ENCODE measurements around the gene CRACR2A. TPM values are rescaled to one million over a fixed set of nuclear protein-coding genes. Genes with fewer than 3 reads are reported as not detected.
A peak's percentile ranks its signal among the peaks of the same experiment; 100 is the strongest.

The CRACR2A gene
- total and polyA plus RNA-seq, 3 donors from 2014 or later = 3.1 to 5.0 (median 4.0) TPM

- Histone ChIP-seq H3K36me3 (ENCODE audit: low read depth, missing control alignments) (no peaks in the 10 kb centered on the region), H3K4me3 (no peak overlapping the region), H3K27me3 (no peaks in the 10 kb centered on the region), H3K27ac (no peak overlapping the region), H3K9me3 (no peaks in the 10 kb centered on the region), H3K4me1 (no peaks in the 10 kb centered on the region)
- TF ChIP-seq CTCF (IDR thresholded peaks at IDR 0.05) (no peak), POLR2A (IDR thresholded peaks at IDR 0.05) (no peak)
- intact Hi-C loops (cut with DNase I; ENCODE audit: low total_unique reads) = no loop called here
- WGBS, 2 donors = 84 to 89% methylated on average over 13 of the region's 13 CpGs
- no peak for DNase-seq
Measured at GRCh38 chr12:3613641-3614395, 139.1 kb downstream of the CRACR2A start.

GRCh38 chr12:3611860-3612703 lies 140.8 kb downstream of the CRACR2A start:
- H3K27me3 ChIP-seq = no peaks in the 10 kb centered on the region
- 74 to 81% methylated on average over 8 of the region's 8 CpGs for WGBS, 2 donors
- DNase-seq = no peak
- no peak overlapping the region for H3K27ac ChIP-seq
- TF ChIP-seq POLR2A (IDR thresholded peaks at IDR 0.05) = no peak
- intact Hi-C loops (cut with DNase I; ENCODE audit: low total_unique reads) = no loop called here
- H3K36me3 ChIP-seq (ENCODE audit: low read depth, missing control alignments) = no peaks in the 10 kb centered on the region
- no peak overlapping the region for H3K4me3 ChIP-seq
- H3K4me1 ChIP-seq = peaks cover 12% of the 10 kb centered on the region
- H3K9me3 ChIP-seq = no peaks in the 10 kb centered on the region

- Histone ChIP-seq H3K4me3 (no peak overlapping the region), H3K9me3 (no peaks in the 10 kb centered on the region), H3K36me3 (ENCODE audit: low read depth, missing control alignments) (no peaks in the 10 kb centered on the region), H3K4me1 (peaks cover 32% of the 10 kb centered on the region), H3K27ac (peak overlapping the region in 1 of 2 donors; percentile 54), H3K27me3 (no peaks in the 10 kb centered on the region)
- intact Hi-C loops (cut with DNase I; ENCODE audit: low total_unique reads) = no loop called here
- WGBS, 2 donors = 56 to 58% methylated on average over 4 of the region's 4 CpGs
- DNase-seq = peak; percentile 60
- TF ChIP-seq POLR2A (IDR thresholded peaks at IDR 0.05) (no peak), CTCF (IDR thresholded peaks at IDR 0.05) (no peak)
Measured at GRCh38 chr12:3607821-3608220, 145.1 kb downstream of the CRACR2A start.

- Histone ChIP-seq H3K27ac (peak overlapping the region in 1 of 2 donors; percentile 54), H3K4me3 (no peak overlapping the region), H3K27me3 (no peaks in the 10 kb centered on the region), H3K36me3 (ENCODE audit: low read depth, missing control alignments) (no peaks in the 10 kb centered on the region), H3K4me1 (peaks cover 32% of the 10 kb centered on the region), H3K9me3 (no peaks in the 10 kb centered on the region)
- 52 to 73% methylated on average over 9 of the region's 9 CpGs for WGBS, 2 donors
- peak; percentile 38 for DNase-seq
- intact Hi-C loops (cut with DNase I; ENCODE audit: low total_unique reads) = no loop called here
- no peak for TF ChIP-seq CTCF (IDR thresholded peaks at IDR 0.05)
- TF ChIP-seq POLR2A (IDR thresholded peaks at IDR 0.05) = no peak
Measured at GRCh38 chr12:3607039-3607720, 145.7 kb downstream of the CRACR2A start.

GRCh38 chr12:3606128-3606527 lies 146.8 kb downstream of the CRACR2A start:
- intact Hi-C loops (cut with DNase I; ENCODE audit: low total_unique reads) = no loop called here
- H3K27ac ChIP-seq = no peak overlapping the region
- WGBS, 2 donors = 88 to 92% methylated on average over 10 of the region's 10 CpGs
- TF ChIP-seq CTCF (IDR thresholded peaks at IDR 0.05) = no peak
- TF ChIP-seq POLR2A (IDR thresholded peaks at IDR 0.05) = no peak
- H3K4me3 ChIP-seq = no peak overlapping the region
- no peaks in the 10 kb centered on the region for H3K36me3 ChIP-seq (ENCODE audit: low read depth, missing control alignments)
- no peaks in the 10 kb centered on the region for H3K9me3 ChIP-seq
- H3K4me1 ChIP-seq = peaks cover 32% of the 10 kb centered on the region
- DNase-seq = no peak
- no peaks in the 10 kb centered on the region for H3K27me3 ChIP-seq
